Keratinocyte (primary cell): ENCODE data around the gene ABCC9. TPM values are rescaled to one million over a fixed set of nuclear protein-coding genes. Genes with fewer than 3 reads are reported as not detected.
"Not testable (repeated sequence)": the region's sequence is repeated elsewhere in the genome, so short reads cannot be mapped to it uniquely, and the experiment has no call there.

ENCODE experiments used
- DNase-seq: peaks from one replicate; pipeline ENCODE4 v3.0.0-alpha.2; 2011; ENCODE audit warnings: low read depth, missing footprints, low spot score
- FAIRE-seq: peaks from 2 replicates; lab custom pipeline; 2011; peaks lifted over from hg19 to GRCh38; lab: Jason Lieb, UNC
- H2AFZ ChIP-seq: 2 replicates; pipeline ENCODE4 v1.6.0; 2012; ENCODE audit warnings: low read length, control low read depth, inconsistent platforms; ENCODE audit not compliant: control insufficient read depth
- H3K27ac ChIP-seq: 2 replicates; pipeline ENCODE4 v1.5.1; 2011; ENCODE audit warnings: low read length; ENCODE audit not compliant: control insufficient read depth, insufficient read depth
- H3K27me3 ChIP-seq: 3 replicates; pipeline ENCODE4 v1.6.0; 2011; ENCODE audit warnings: low read length; ENCODE audit not compliant: control insufficient read depth, insufficient read depth; ENCODE audit errors: extremely low read depth
- H3K36me3 ChIP-seq, 2 experiments: 2 replicates in 1 of 2; 3 replicates in 1 of 2; pipeline ENCODE4 v1.5.1; 2011; ENCODE audit warnings: low read length in 2 of 2, mild to moderate bottlenecking in 1 of 2; ENCODE audit not compliant: control insufficient read depth in 2 of 2, insufficient read depth in 2 of 2; ENCODE audit errors: extremely low read depth in 1 of 2
- H3K4me1 ChIP-seq: 3 replicates; pipeline ENCODE4 v1.5.1; 2011; ENCODE audit warnings: low read length; ENCODE audit not compliant: control insufficient read depth, insufficient read depth; ENCODE audit errors: extremely low read depth
- H3K4me2 ChIP-seq: 3 replicates; pipeline ENCODE4 v1.6.0; 2011; ENCODE audit warnings: low read depth, low read length; ENCODE audit not compliant: control insufficient read depth, insufficient read depth; ENCODE audit errors: extremely low read depth
- H3K4me3 ChIP-seq, 3 experiments: fragments of 200-600 bp in 1 of 3; sonication (generic) in 1 of 3; 2 replicates in 2 of 3; 3 replicates in 1 of 3; pipeline ENCODE4 v1.5.1; 2011 to 2016; ENCODE audit warnings: low read length in 3 of 3, mild to moderate bottlenecking in 3 of 3, control low read depth in 2 of 3, inconsistent platforms in 1 of 3, low read depth in 1 of 3, mixed read lengths in 1 of 3, mixed run types in 1 of 3, moderate library complexity in 1 of 3; ENCODE audit not compliant: control insufficient read depth in 2 of 3, insufficient read depth in 2 of 3; ENCODE audit errors: extremely low read depth in 1 of 3
- H3K79me2 ChIP-seq: 2 replicates; pipeline ENCODE4 v1.6.0; 2012; ENCODE audit warnings: low read length; ENCODE audit not compliant: control insufficient read depth, insufficient read depth
- H3K9ac ChIP-seq: 3 replicates; pipeline ENCODE4 v1.6.0; 2011; ENCODE audit warnings: low read length; ENCODE audit not compliant: control insufficient read depth, insufficient read depth; ENCODE audit errors: extremely low read depth
- H3K9me1 ChIP-seq: 3 replicates; pipeline ENCODE4 v1.6.0; 2011; ENCODE audit warnings: low read length; ENCODE audit not compliant: control insufficient read depth, insufficient read depth; ENCODE audit errors: extremely low read depth
- H3K9me3 ChIP-seq: 2 replicates; pipeline ENCODE4 v1.5.1; 2012; ENCODE audit warnings: low read depth, low read length; ENCODE audit not compliant: control insufficient read depth
- H4K20me1 ChIP-seq: 3 replicates; pipeline ENCODE4 v1.6.0; 2011; ENCODE audit warnings: low read length; ENCODE audit not compliant: control insufficient read depth, insufficient read depth; ENCODE audit errors: extremely low read depth
- CTCF ChIP-seq, 3 experiments: IDR thresholded peaks in 1 of 3; conservative IDR thresholded peaks in 1 of 3; optimal IDR thresholded peaks in 1 of 3; 2 replicates in 2 of 3; 3 replicates in 1 of 3; pipeline versions ENCODE3 to v1.5.1; 2011; ENCODE audit warnings: low read length in 3 of 3, mild to moderate bottlenecking in 3 of 3, moderate library complexity in 2 of 3, control low read depth in 1 of 3, inconsistent platforms in 1 of 3; ENCODE audit not compliant: insufficient read depth in 2 of 3; ENCODE audit errors: extremely low read depth in 1 of 3
- EZH2 ChIP-seq: IDR thresholded peaks from one replicate; pipeline ENCODE4 v1.6.1; 2012; ENCODE audit warnings: inconsistent platforms, mild to moderate bottlenecking, low read length, moderate library complexity
- dilution Hi-C: fragments of 300-500 bp; cut with MboI; formaldehyde crosslinking; loops from one replicate; pipeline ENCODE4 v1.7.0; 2020; ENCODE audit warnings: low sequenced_read_pairs; ENCODE audit not compliant: extremely low pct_ligation_motif_present
- polyA plus RNA-seq, 5 experiments: library from polyadenylated mRNA; depleted of rRNA in 3 of 5; stranded (reverse) in 3 of 5; stranded (forward) in 1 of 5; unstranded in 1 of 5; fragments of >200 nt; gene quantifications; 1 replicate in 1 of 5; 2 replicates in 3 of 5; 3 replicates in 1 of 5; pipeline versions ENCODE4 v1.2.1 to v1.2.3, GENCODE V29; 2011 to 2012; ENCODE audit warnings: missing spikeins in 2 of 5, low read depth in 1 of 5, low replicate concordance in 1 of 5

Gene ABCC9
- polyA plus RNA-seq, 1 donor (not counting 4 experiments of a cell fraction or from before 2014, with no cell fraction given) = not detected

- Histone ChIP-seq H3K27me3 (no peaks in the 10 kb centered on the region), H3K9me3 (no peaks in the 10 kb centered on the region), H2AFZ (no peak overlapping the region), H3K79me2 (no peaks in the 10 kb centered on the region), H3K9me1 (no peaks in the 10 kb centered on the region), H3K36me3 (no peaks in the 10 kb centered on the region), H3K4me1 (no peaks in the 10 kb centered on the region), H3K4me2 (no peak overlapping the region), H3K27ac (no peak overlapping the region), H3K4me3 (no peak overlapping the region), H4K20me1 (no peaks in the 10 kb centered on the region), H3K9ac (no peak overlapping the region)
- DNase-seq (no peak), FAIRE-seq (no peak)
- dilution Hi-C loops = no loop called here
- TF ChIP-seq EZH2 (no peak), CTCF (optimal IDR thresholded peaks at IDR 0.05 in 1 of 3, IDR thresholded peaks at IDR 0.05 in 1 of 3, conservative IDR thresholded peaks at IDR 0.05 in 1 of 3; ENCODE audit: extremely low read depth in 1 of 3, insufficient read depth in 2 of 3, low read length in 3 of 3) (no peak)
Observed at GRCh38 chr12:21934173-21934572, 7.1 kb downstream of the ABCC9 start.

- FAIRE-seq (no peak), DNase-seq (no peak)
- Histone ChIP-seq H3K36me3 (no peaks in the 10 kb centered on the region), H3K9ac (no peak overlapping the region), H4K20me1 (no peaks in the 10 kb centered on the region), H3K79me2 (no peaks in the 10 kb centered on the region), H3K4me1 (no peaks in the 10 kb centered on the region), H3K4me3 (no peak overlapping the region), H3K9me1 (no peaks in the 10 kb centered on the region), H3K9me3 (no peaks in the 10 kb centered on the region), H3K4me2 (no peak overlapping the region), H3K27ac (no peak overlapping the region), H2AFZ (no peak overlapping the region), H3K27me3 (no peaks in the 10 kb centered on the region)
- no peak for TF ChIP-seq EZH2
- no peak for TF ChIP-seq CTCF (optimal IDR thresholded peaks at IDR 0.05 in 1 of 3, IDR thresholded peaks at IDR 0.05 in 1 of 3, conservative IDR thresholded peaks at IDR 0.05 in 1 of 3; ENCODE audit: extremely low read depth in 1 of 3, insufficient read depth in 2 of 3, low read length in 3 of 3)
- dilution Hi-C loops = no loop called here
Observed at GRCh38 chr12:21933656-21934055, 7.6 kb downstream of the ABCC9 start.

GRCh38 chr12:21929972-21930371 is 11.3 kb downstream of the ABCC9 start:
- H3K27ac ChIP-seq, FAIRE-seq, H3K4me3 ChIP-seq, H3K9me3 ChIP-seq, H3K4me2 ChIP-seq, H3K9me1 ChIP-seq, H3K27me3 ChIP-seq, H3K79me2 ChIP-seq, H3K4me1 ChIP-seq, H2AFZ ChIP-seq, H3K36me3 ChIP-seq, H3K9ac ChIP-seq, DNase-seq, H4K20me1 ChIP-seq, dilution Hi-C loops: not testable (repeated sequence)
